ENCODE results near the gene SIGLEC8.
A peak's percentile ranks its signal among the peaks of the same experiment; 100 is the strongest.

DNA sequence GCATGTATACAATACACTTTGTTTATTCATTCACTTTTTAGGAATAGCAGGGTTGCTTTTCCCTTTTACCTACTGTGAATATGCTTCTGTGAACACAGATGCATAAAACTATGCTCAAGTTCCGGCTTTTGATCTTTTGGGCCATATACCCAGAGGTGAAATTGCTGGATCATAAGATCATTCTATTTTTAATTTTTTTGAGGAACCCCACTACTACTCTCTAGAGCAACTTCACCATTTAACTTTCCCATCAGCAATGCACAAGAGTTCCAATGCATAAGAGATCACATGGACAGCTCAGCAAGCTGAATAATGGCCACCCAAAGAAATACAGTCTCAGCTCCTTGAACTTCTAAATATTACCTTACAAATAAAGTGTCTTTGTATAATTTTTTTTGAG lies 23.8 kb downstream of the SIGLEC8 start:
- TF ChIP-seq, protein P1, sequence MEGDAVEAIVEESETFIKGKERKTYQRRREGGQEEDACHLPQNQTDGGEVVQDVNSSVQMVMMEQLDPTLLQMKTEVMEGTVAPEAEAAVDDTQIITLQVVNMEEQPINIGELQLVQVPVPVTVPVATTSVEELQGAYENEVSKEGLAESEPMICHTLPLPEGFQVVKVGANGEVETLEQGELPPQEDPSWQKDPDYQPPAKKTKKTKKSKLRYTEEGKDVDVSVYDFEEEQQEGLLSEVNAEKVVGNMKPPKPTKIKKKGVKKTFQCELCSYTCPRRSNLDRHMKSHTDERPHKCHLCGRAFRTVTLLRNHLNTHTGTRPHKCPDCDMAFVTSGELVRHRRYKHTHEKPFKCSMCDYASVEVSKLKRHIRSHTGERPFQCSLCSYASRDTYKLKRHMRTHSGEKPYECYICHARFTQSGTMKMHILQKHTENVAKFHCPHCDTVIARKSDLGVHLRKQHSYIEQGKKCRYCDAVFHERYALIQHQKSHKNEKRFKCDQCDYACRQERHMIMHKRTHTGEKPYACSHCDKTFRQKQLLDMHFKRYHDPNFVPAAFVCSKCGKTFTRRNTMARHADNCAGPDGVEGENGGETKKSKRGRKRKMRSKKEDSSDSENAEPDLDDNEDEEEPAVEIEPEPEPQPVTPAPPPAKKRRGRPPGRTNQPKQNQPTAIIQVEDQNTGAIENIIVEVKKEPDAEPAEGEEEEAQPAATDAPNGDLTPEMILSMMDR (IDR thresholded peaks at IDR 0.05) = no peak
- TF ChIP-seq POLR2A (IDR thresholded peaks at IDR 0.05) (no peak), EP300 (IDR thresholded peaks at IDR 0.05) (peak in 1 of 2 donors; percentile 24)
